Measurements from ENCODE around the gene JADE1.

The JADE1 gene

GRCh38 chr4:128850252-128850651 is 40.8 kb downstream of the JADE1 start:
- H2AFZ ChIP-seq (ENCODE audit: low read length) = no peak overlapping the region
- no peaks in the 10 kb centered on the region for H3K9me3 ChIP-seq (replicated peaks in 1 of 2; ENCODE audit: control insufficient read depth in 2 of 2, insufficient read depth in 1 of 2, low read depth in 1 of 2, low read length in 2 of 2)
- H3K4ac ChIP-seq (ENCODE audit: low read length) = no peak overlapping the region
- WGBS, 2 donors (ENCODE audit: extremely low coverage in 2 of 2, insufficient read length in 2 of 2, insufficient replicate concordance in 1 of 2) = no CpG with 5 or more reads among the region's 4 CpGs
- H2BK12ac ChIP-seq (ENCODE audit: low read length) = no peak overlapping the region
- no peak overlapping the region for H2BK5ac ChIP-seq (ENCODE audit: low read length)
- H3K36me3 ChIP-seq (replicated peaks in 1 of 2; ENCODE audit: control insufficient read depth in 2 of 2, insufficient read depth in 2 of 2, low read length in 2 of 2) = peaks cover 54 to 98% of the 10 kb centered on the region in 2 donors
- no peak overlapping the region for H4K91ac ChIP-seq (ENCODE audit: low read depth, low read length, poor library complexity)
- H3K4me3 ChIP-seq (ENCODE audit: low read length in 2 of 2) = no peak overlapping the region
- DNase-seq (ENCODE audit: low spot score) = no peak
- H4K8ac ChIP-seq (ENCODE audit: low read depth, low read length) = no peak overlapping the region
- no peak overlapping the region for H3K14ac ChIP-seq (ENCODE audit: low read length)
- H3K27me3 ChIP-seq (ENCODE audit: control insufficient read depth in 3 of 3, insufficient read depth in 3 of 3, low read depth in 1 of 3, low read length in 3 of 3) = no peaks in the 10 kb centered on the region
- no peaks in the 10 kb centered on the region for H3K4me1 ChIP-seq (ENCODE audit: control insufficient read depth in 2 of 2, insufficient read depth in 1 of 2, low read depth in 1 of 2, low read length in 2 of 2)
- H2BK15ac ChIP-seq (ENCODE audit: low read length) = no peak overlapping the region
- no peak overlapping the region for H3K27ac ChIP-seq (replicated peaks; ENCODE audit: low read length)
- H3K4me2 ChIP-seq (ENCODE audit: insufficient read depth, low read length, poor library complexity, severe bottlenecking) = no peak overlapping the region
- H3K23ac ChIP-seq (ENCODE audit: low read depth, low read length, poor library complexity) = no peak overlapping the region
- no peak overlapping the region for H3K18ac ChIP-seq (ENCODE audit: low read length)
- H2BK120ac ChIP-seq (ENCODE audit: low read depth, low read length) = no peak overlapping the region
- H3K79me1 ChIP-seq (ENCODE audit: low read depth, low read length) = peaks cover 2% of the 10 kb centered on the region
- no peak overlapping the region for H3K9ac ChIP-seq (ENCODE audit: low read depth, low read length, poor library complexity)
- no peak overlapping the region for H2AK5ac ChIP-seq (ENCODE audit: low read depth, low read length)

- Histone ChIP-seq H3K23ac (ENCODE audit: low read depth, low read length, poor library complexity) (no peak overlapping the region), H4K8ac (ENCODE audit: low read depth, low read length) (no peak overlapping the region), H2BK15ac (ENCODE audit: low read length) (no peak overlapping the region), H3K79me1 (ENCODE audit: low read depth, low read length) (peaks cover 4% of the 10 kb centered on the region), H3K14ac (ENCODE audit: low read length) (no peak overlapping the region), H3K4me1 (ENCODE audit: control insufficient read depth in 2 of 2, insufficient read depth in 1 of 2, low read depth in 1 of 2, low read length in 2 of 2) (no peaks in the 10 kb centered on the region), H2BK12ac (ENCODE audit: low read length) (no peak overlapping the region), H3K4me3 (ENCODE audit: low read length in 2 of 2) (no peak overlapping the region), H2BK120ac (ENCODE audit: low read depth, low read length) (no peak overlapping the region), H2AFZ (ENCODE audit: low read length) (no peak overlapping the region), H3K18ac (ENCODE audit: low read length) (no peak overlapping the region), H3K4me2 (ENCODE audit: insufficient read depth, low read length, poor library complexity, severe bottlenecking) (no peak overlapping the region), H3K4ac (ENCODE audit: low read length) (no peak overlapping the region), H3K27me3 (ENCODE audit: control insufficient read depth in 3 of 3, insufficient read depth in 3 of 3, low read depth in 1 of 3, low read length in 3 of 3) (no peaks in the 10 kb centered on the region), H2BK5ac (ENCODE audit: low read length) (no peak overlapping the region), H3K27ac (replicated peaks; ENCODE audit: low read length) (no peak overlapping the region), H3K9me3 (replicated peaks in 1 of 2; ENCODE audit: control insufficient read depth in 2 of 2, insufficient read depth in 1 of 2, low read depth in 1 of 2, low read length in 2 of 2) (no peaks in the 10 kb centered on the region), H2AK5ac (ENCODE audit: low read depth, low read length) (no peak overlapping the region), H3K9ac (ENCODE audit: low read depth, low read length, poor library complexity) (no peak overlapping the region), H3K36me3 (replicated peaks in 1 of 2; ENCODE audit: control insufficient read depth in 2 of 2, insufficient read depth in 2 of 2, low read length in 2 of 2) (peaks cover 58 to 97% of the 10 kb centered on the region in 2 donors), H4K91ac (ENCODE audit: low read depth, low read length, poor library complexity) (no peak overlapping the region)
- no CpG with 5 or more reads among the region's 5 CpGs for WGBS, 2 donors (ENCODE audit: extremely low coverage in 2 of 2, insufficient read length in 2 of 2, insufficient replicate concordance in 1 of 2)
- DNase-seq (ENCODE audit: low spot score) = no peak
Measured at GRCh38 chr4:128853741-128854140, 44.2 kb downstream of the JADE1 start.

GRCh38 chr4:128854433-128854832 is 44.9 kb downstream of the JADE1 start:
- no peak overlapping the region for H4K91ac ChIP-seq (ENCODE audit: low read depth, low read length, poor library complexity)
- H3K36me3 ChIP-seq (replicated peaks in 1 of 2; ENCODE audit: control insufficient read depth in 2 of 2, insufficient read depth in 2 of 2, low read length in 2 of 2) = peaks cover 58 to 97% of the 10 kb centered on the region in 2 donors
- H4K8ac ChIP-seq (ENCODE audit: low read depth, low read length) = no peak overlapping the region
- H3K4me3 ChIP-seq (ENCODE audit: low read length in 2 of 2) = no peak overlapping the region
- no peak for DNase-seq (ENCODE audit: low spot score)
- H3K4ac ChIP-seq (ENCODE audit: low read length) = no peak overlapping the region
- H3K79me1 ChIP-seq (ENCODE audit: low read depth, low read length) = peaks cover 7% of the 10 kb centered on the region
- no peak overlapping the region for H3K18ac ChIP-seq (ENCODE audit: low read length)
- H3K9me3 ChIP-seq (replicated peaks in 1 of 2; ENCODE audit: control insufficient read depth in 2 of 2, insufficient read depth in 1 of 2, low read depth in 1 of 2, low read length in 2 of 2) = peaks cover 0 to 2% of the 10 kb centered on the region in 2 donors
- H2AK5ac ChIP-seq (ENCODE audit: low read depth, low read length) = no peak overlapping the region
- H3K27ac ChIP-seq (replicated peaks; ENCODE audit: low read length) = no peak overlapping the region
- H2BK15ac ChIP-seq (ENCODE audit: low read length) = no peak overlapping the region
- H2BK5ac ChIP-seq (ENCODE audit: low read length) = no peak overlapping the region
- WGBS, 2 donors (ENCODE audit: extremely low coverage in 2 of 2, insufficient read length in 2 of 2, insufficient replicate concordance in 1 of 2) = no CpG with 5 or more reads among the region's 6 CpGs
- no peak overlapping the region for H3K9ac ChIP-seq (ENCODE audit: low read depth, low read length, poor library complexity)
- peaks cover 0 to 3% of the 10 kb centered on the region in 2 donors for H3K4me1 ChIP-seq (ENCODE audit: control insufficient read depth in 2 of 2, insufficient read depth in 1 of 2, low read depth in 1 of 2, low read length in 2 of 2)
- H3K4me2 ChIP-seq (ENCODE audit: insufficient read depth, low read length, poor library complexity, severe bottlenecking) = no peak overlapping the region
- no peak overlapping the region for H3K14ac ChIP-seq (ENCODE audit: low read length)
- no peak overlapping the region for H2BK12ac ChIP-seq (ENCODE audit: low read length)
- H2AFZ ChIP-seq (ENCODE audit: low read length) = no peak overlapping the region
- H3K23ac ChIP-seq (ENCODE audit: low read depth, low read length, poor library complexity) = no peak overlapping the region
- H3K27me3 ChIP-seq (ENCODE audit: control insufficient read depth in 3 of 3, insufficient read depth in 3 of 3, low read depth in 1 of 3, low read length in 3 of 3) = no peaks in the 10 kb centered on the region
- H2BK120ac ChIP-seq (ENCODE audit: low read depth, low read length) = no peak overlapping the region

DNA sequence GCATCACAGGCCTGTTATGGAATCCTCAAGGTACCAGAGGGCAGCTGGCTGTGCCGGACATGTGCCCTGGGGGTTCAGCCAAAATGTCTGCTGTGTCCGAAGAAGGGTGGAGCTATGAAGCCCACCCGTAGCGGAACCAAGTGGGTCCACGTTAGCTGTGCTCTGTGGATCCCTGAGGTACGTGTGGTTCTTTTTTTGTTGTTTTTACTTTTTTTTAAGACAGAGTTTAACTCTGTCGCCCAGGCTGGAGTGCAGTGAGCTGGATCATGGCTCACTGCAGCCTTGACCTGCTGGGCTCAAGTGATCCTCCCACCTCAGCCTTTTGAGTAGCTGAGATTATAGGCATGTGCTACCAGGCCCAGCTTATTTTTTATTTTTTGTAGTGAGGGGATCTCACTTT is 46.1 kb downstream of the JADE1 start:
- no peak overlapping the region for H3K9ac ChIP-seq (ENCODE audit: low read depth, low read length, poor library complexity)
- no peak overlapping the region for H3K27ac ChIP-seq (replicated peaks; ENCODE audit: low read length)
- H3K4me3 ChIP-seq (ENCODE audit: low read length in 2 of 2) = no peak overlapping the region
- H3K4ac ChIP-seq (ENCODE audit: low read length) = no peak overlapping the region
- no peak for DNase-seq (ENCODE audit: low spot score)
- no peaks in the 10 kb centered on the region for H3K27me3 ChIP-seq (ENCODE audit: control insufficient read depth in 3 of 3, insufficient read depth in 3 of 3, low read depth in 1 of 3, low read length in 3 of 3)
- no peak overlapping the region for H2BK12ac ChIP-seq (ENCODE audit: low read length)
- H4K91ac ChIP-seq (ENCODE audit: low read depth, low read length, poor library complexity) = no peak overlapping the region
- no peak overlapping the region for H2AFZ ChIP-seq (ENCODE audit: low read length)
- no peak overlapping the region for H2AK5ac ChIP-seq (ENCODE audit: low read depth, low read length)
- H3K9me3 ChIP-seq (replicated peaks in 1 of 2; ENCODE audit: control insufficient read depth in 2 of 2, insufficient read depth in 1 of 2, low read depth in 1 of 2, low read length in 2 of 2) = peaks cover 0 to 2% of the 10 kb centered on the region in 2 donors
- no peak overlapping the region for H3K18ac ChIP-seq (ENCODE audit: low read length)
- H3K36me3 ChIP-seq (replicated peaks in 1 of 2; ENCODE audit: control insufficient read depth in 2 of 2, insufficient read depth in 2 of 2, low read length in 2 of 2) = peaks cover 54 to 97% of the 10 kb centered on the region in 2 donors
- H3K4me2 ChIP-seq (ENCODE audit: insufficient read depth, low read length, poor library complexity, severe bottlenecking) = no peak overlapping the region
- H3K14ac ChIP-seq (ENCODE audit: low read length) = no peak overlapping the region
- H2BK15ac ChIP-seq (ENCODE audit: low read length) = no peak overlapping the region
- no peak overlapping the region for H2BK120ac ChIP-seq (ENCODE audit: low read depth, low read length)
- H2BK5ac ChIP-seq (ENCODE audit: low read length) = no peak overlapping the region
- H4K8ac ChIP-seq (ENCODE audit: low read depth, low read length) = no peak overlapping the region
- WGBS, 2 donors (ENCODE audit: extremely low coverage in 2 of 2, insufficient read length in 2 of 2, insufficient replicate concordance in 1 of 2) = no CpG with 5 or more reads among the region's 7 CpGs
- H3K79me1 ChIP-seq (ENCODE audit: low read depth, low read length) = peaks cover 8% of the 10 kb centered on the region
- no peak overlapping the region for H3K23ac ChIP-seq (ENCODE audit: low read depth, low read length, poor library complexity)
- peaks cover 0 to 3% of the 10 kb centered on the region in 2 donors for H3K4me1 ChIP-seq (ENCODE audit: control insufficient read depth in 2 of 2, insufficient read depth in 1 of 2, low read depth in 1 of 2, low read length in 2 of 2)

Data from neuronal stem cell (in vitro differentiated cells).